GM19035 (cell line): ENCODE measurements around the gene PRKCE.

Experiments
- ATAC-seq: cut with Tn5 transposase; IDR thresholded peaks from one replicate; pipeline ENCODE4 v1.9.1; 2021; ENCODE audit not compliant: unreplicated experiment

The PRKCE gene

DNA sequence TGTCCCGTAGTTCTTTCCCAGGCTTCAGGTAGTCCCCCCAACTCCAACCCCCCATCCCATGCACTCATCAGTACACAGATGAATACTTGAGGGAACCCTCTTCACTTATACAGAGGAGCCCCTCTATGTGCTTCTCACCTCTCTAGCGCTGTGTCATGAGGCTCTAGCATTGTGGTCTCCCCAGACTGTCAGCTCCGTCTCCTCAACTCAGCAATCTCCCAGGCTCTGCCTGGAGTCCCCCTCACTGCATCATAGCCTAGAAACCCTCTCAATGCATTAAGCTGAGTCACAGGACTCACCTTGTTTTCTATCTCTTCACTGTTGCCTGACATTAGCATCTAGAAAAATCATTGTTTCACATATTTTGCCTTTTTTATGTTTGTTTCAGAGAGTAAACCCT, 20.2 kb upstream of the PRKCE start:
- ATAC-seq = no peak

- ATAC-seq = no peak
These were observed 19.5 kb upstream of the PRKCE start for GRCh38 chr2:45631955-45632354.

- ATAC-seq = no peak
These were observed 17.3 kb upstream of the PRKCE start for GRCh38 chr2:45634223-45634622.

GRCh38 chr2:45636008-45636407, 15.5 kb upstream of the PRKCE start:
- no peak for ATAC-seq

DNA sequence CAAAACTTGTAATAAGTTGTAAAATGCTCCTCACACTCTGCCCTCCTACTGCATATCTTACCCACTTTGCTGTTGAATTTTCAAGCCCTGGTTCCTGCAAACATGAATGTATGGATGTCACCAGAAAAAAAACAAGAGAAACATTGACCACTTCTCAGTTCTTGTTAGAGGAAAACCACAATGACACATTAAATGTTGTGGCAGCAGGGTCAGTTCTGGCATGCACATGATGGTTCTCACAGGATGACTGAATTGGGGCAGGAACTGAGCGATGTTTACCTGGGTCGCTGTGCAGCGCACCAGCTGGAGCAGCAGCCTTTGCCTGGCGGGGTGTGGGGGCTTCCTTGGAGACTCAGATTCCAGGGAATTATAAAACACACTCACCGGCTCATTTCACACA, 14.0 kb upstream of the PRKCE start:
- ATAC-seq = no peak

DNA sequence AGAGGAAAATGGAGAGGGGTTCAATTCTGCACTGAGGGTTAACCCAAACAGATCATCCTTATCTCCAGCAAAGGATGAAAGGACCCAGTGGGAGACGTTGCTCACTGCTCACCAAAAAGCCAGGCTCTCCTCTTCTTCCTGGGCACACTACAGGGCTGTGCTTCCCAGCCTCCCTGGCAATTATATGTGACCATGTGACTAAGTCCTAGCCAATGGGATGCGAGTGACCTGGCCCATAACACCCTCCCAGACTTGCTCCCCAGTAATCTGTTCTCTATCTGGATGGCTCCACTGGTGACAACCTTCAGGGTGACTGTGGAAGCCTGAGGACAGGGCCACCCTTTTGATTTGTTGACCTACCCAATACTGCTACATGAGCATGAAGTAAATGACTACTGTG, 10.9 kb upstream of the PRKCE start:
- ATAC-seq = no peak

DNA sequence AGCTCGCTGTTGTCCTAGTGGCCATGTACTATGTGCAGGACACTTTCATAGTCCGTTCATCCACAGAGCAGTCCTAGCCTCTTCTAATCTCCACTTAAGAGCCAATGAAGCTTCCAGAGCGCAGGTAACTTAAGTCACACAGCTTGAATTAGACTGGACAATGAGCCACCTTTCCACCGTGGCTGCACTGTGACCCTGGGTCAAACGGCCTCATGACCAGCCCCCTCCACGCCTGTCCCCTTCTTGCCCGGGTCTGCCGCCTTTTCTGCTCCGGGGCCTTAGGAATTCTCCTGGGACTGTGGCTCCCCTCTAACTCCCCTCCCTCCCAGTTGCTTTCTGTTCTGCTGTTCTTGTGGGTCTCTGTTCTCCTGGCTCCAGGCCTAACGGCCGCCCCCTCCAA, 8.4 kb upstream of the PRKCE start:
- no peak for ATAC-seq

DNA sequence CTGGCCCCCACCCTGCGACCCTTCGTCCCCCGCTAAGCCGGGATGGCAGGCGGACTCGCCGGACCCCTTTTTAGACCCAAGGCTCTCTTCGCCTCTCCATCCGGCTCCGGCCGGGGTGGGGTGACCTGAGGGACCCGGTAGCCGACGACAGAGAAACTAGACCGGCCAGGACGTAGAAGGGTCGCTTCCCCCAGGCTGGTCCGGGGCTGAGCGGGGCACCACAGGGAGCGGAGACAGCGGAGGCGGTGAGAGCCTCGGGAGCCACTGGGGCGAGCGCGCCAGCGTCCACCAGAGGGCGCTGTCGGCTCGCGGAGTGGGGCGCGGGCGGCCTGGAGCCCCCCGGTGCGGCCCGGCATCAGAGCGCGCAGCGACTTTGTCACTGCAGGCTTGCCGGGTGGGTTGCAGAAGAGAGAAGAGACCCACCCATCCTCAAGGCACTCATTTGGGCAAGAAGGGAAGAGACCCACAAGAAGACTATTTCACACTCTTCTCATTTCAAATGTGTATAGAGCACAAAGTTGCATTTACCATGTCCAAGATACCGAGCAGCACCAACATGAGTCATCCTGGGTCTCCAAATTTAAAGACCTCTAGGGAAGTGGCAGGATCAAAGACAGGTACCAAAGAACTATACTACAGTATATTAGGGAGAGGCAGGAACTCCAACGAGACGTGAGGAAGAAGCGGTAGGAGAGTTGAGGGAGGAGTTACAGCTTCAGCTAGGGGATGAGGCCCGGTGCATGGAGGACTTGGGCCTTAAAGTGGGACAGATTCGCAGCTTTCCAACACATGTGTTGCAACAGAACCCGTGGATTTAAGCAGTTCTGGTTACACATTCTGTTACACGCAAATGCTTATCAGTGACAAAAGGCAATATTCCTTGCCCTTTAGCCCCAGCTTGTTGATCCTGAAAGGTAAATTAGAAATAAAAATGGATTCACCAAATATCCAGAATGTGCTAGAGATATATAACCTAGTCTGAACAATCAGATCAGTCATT, 7.6 kb upstream of the PRKCE start:
- peak; percentile 88 for ATAC-seq

- ATAC-seq = no peak
These were observed 5.2 kb upstream of the PRKCE start for GRCh38 chr2:45646289-45646688.

- no peak for ATAC-seq
These were observed 4.1 kb upstream of the PRKCE start for GRCh38 chr2:45647356-45647755.

- ATAC-seq = no peak
These were observed 3.4 kb upstream of the PRKCE start for GRCh38 chr2:45647986-45648520.

GRCh38 chr2:45648636-45649035, 2.8 kb upstream of the PRKCE start:
- no peak for ATAC-seq

DNA sequence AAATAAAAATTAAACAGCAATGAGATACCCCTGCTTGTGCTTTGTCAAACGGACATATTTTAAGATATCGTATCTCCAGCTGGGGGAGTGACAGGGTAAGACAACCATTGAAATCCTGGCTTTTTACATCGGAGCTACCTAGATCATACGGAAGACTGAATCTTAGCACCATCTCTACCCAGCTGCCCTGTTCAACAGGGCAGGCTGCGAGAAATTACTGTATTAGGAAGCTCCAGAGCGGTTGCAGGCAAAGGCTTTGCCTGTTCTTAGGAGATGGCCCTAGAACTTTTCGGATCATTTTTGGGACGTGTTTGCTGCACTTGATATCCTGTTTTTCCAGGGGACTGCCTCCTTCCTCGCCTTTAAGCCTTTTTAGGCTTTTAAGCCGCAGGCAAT, 2.0 kb upstream of the PRKCE start:
- ATAC-seq = no peak

GRCh38 chr2:45649858-45650811, 1.3 kb upstream of the PRKCE start:
- ATAC-seq = peak; percentile 26

DNA sequence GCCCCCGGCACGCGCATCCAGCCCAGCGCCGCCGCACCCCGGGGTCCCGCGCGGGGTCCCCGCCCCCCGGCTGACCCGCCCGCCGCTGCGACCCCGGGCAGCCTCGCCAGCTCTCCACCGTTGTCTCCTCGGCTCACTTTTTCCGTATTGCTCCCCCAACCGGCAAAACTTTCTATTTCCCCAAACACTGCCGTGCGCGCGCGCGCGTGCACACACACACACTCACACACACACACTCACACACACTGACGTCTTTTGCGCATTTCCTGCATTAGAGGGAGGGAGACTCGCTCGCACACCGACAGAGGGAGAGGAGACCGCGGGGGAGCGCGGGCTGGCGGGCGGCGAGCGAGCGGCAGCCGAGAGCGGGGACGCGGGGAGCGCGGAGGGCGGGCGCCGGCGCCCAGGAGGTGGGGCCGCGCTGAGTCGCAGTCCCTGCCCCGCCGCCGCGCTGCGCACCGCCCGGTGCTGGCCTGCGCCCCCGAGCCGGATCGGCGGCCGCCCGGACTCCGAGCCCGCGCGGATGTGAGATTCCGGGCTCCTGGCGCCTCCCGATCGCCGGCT, 542 bp upstream of the PRKCE start:
- ATAC-seq = peak; percentile 78

GRCh38 chr2:45652090-45653031, 886 bp downstream of the PRKCE start:
- ATAC-seq = no peak

GRCh38 chr2:45653122-45653913, 1.8 kb downstream of the PRKCE start:
- ATAC-seq = no peak

DNA sequence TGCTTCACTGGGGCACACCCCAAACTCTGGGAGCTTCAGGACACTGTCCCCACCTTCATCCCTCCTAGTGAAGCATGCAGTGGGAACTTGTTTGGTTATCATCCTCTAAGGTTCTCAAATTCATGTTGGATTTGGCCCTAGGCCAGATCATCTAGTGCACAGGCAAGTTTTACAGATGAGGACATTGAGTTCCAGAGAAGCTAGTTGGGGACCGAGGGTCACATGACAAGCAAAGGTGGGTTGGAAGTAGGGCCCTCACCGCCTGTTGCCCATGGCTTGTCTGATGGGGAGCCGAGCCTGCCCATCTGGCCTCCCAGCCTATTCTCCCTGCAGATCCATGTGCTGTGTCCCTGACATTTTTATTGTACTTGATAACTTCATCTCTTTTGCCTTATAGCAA, 2.8 kb downstream of the PRKCE start:
- no peak for ATAC-seq

GRCh38 chr2:45661828-45662227, 10.4 kb downstream of the PRKCE start:
- ATAC-seq = no peak
